Daoy (cell line): ENCODE data around the gene FBXW11. TPM values are rescaled to one million over a fixed set of nuclear protein-coding genes. Genes with fewer than 3 reads are reported as not detected.
"Not testable (repeated sequence)": the region's sequence is repeated elsewhere in the genome, so short reads cannot be mapped to it uniquely, and the experiment has no call there.

Experiments used
- DNase-seq: peaks from one replicate; pipeline ENCODE4 v3.0.0-alpha.2; 2015; ENCODE audit warnings: low read depth
- total RNA-seq: library from RNA; depleted of rRNA; stranded (reverse); fragments of >200 nt; shearing (Covaris generic); gene quantifications from 2 replicates; pipeline ENCODE4 v1.2.3, GENCODE V29; 2014

The FBXW11 gene
- total RNA-seq, 1 experiment from 2014 or later, result 75.2 TPM

GRCh38 chr5:172020110-172020786 lies 13.8 kb upstream of the FBXW11 start:
- not testable (repeated sequence) for DNase-seq

GRCh38 chr5:172015346-172015745 lies 8.9 kb upstream of the FBXW11 start:
- DNase-seq, result no peak

- peak; percentile 11 for DNase-seq
Observed at GRCh38 chr5:172010278-172010677, 3.8 kb upstream of the FBXW11 start.

- DNase-seq, result no peak
Observed at GRCh38 chr5:172009536-172010270, 3.3 kb upstream of the FBXW11 start.

GRCh38 chr5:172008689-172009141 lies 2.3 kb upstream of the FBXW11 start:
- DNase-seq, result peak; percentile 32

- peak; percentile 65 for DNase-seq
Observed at GRCh38 chr5:172008111-172008455, 1.6 kb upstream of the FBXW11 start.

- peak; percentile 32 for DNase-seq
Observed at GRCh38 chr5:172007175-172008110, 1.0 kb upstream of the FBXW11 start.

GRCh38 chr5:172005708-172006320 lies 624 bp downstream of the FBXW11 start:
- DNase-seq, result peak; percentile 32

- no peak for DNase-seq
Observed at GRCh38 chr5:172004824-172005237, 1.6 kb downstream of the FBXW11 start.

- DNase-seq, result no peak
Observed at GRCh38 chr5:172003746-172004145, 2.7 kb downstream of the FBXW11 start.

- DNase-seq, result no peak
Observed at GRCh38 chr5:172002840-172003512, 3.5 kb downstream of the FBXW11 start.

- no peak for DNase-seq
Observed at GRCh38 chr5:172002310-172002709, 4.1 kb downstream of the FBXW11 start.

- DNase-seq, result no peak
Observed at GRCh38 chr5:171999877-172000276, 6.6 kb downstream of the FBXW11 start.

- no peak for DNase-seq
Observed at GRCh38 chr5:171999100-171999499, 7.3 kb downstream of the FBXW11 start.

- no peak for DNase-seq
Observed at GRCh38 chr5:171997011-171997410, 9.4 kb downstream of the FBXW11 start.

GRCh38 chr5:171992813-171993212 lies 13.6 kb downstream of the FBXW11 start:
- no peak for DNase-seq

- no peak for DNase-seq
Observed at GRCh38 chr5:171992305-171992704, 14.1 kb downstream of the FBXW11 start.

GRCh38 chr5:171990713-171991015 lies 15.8 kb downstream of the FBXW11 start:
- DNase-seq, result no peak

GRCh38 chr5:171989946-171990712 lies 16.3 kb downstream of the FBXW11 start:
- DNase-seq, result no peak

GRCh38 chr5:171989276-171989675 lies 17.2 kb downstream of the FBXW11 start:
- DNase-seq, result peak; percentile 34

GRCh38 chr5:171986772-171987171 lies 19.7 kb downstream of the FBXW11 start:
- no peak for DNase-seq
